GM18499 (cell line): ENCODE results near the gene FOXJ3.
"Not testable (repeated sequence)": the region's sequence is repeated elsewhere in the genome, so short reads cannot be mapped to it uniquely, and the experiment has no call there.

Experiments used
- ATAC-seq: cut with Tn5 transposase; IDR thresholded peaks from one replicate; pipeline ENCODE4 v1.9.1; 2021; ENCODE audit warnings: moderate number of reproducible peaks; ENCODE audit not compliant: insufficient read depth, unreplicated experiment

The FOXJ3 gene

DNA sequence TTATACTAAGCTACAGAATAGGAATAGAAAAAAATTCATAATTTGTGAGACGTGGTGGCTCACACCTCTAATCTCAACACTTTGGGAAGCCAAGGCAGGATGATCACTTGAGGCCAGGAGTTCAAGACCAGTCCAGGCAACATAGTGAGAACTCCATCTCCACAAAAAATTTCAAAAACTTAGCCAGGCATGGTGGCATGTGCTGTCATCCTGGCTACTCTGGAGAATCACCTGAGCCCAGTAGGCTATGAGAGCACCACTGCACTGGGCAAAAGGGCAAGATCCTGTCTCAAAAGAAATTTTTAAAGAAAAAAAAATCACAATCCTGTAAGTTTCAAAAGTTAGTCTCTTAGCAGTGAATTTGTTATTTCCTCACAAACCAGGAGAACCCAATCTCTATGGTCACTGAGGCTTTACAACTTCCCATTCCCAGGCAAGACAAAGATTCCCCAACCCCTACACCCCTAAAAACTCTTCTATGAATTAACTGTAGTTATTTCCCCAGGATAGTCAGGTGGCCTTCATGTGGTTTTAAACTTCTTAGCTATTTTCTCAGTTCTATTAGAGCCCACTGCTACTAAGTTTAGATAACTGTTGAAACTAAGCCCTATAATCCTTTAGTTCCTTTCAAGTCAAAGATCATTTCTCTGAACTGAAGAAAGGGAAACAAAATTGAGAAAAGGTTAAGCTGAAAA is 74.5 kb downstream of the FOXJ3 start:
- no peak for ATAC-seq

DNA sequence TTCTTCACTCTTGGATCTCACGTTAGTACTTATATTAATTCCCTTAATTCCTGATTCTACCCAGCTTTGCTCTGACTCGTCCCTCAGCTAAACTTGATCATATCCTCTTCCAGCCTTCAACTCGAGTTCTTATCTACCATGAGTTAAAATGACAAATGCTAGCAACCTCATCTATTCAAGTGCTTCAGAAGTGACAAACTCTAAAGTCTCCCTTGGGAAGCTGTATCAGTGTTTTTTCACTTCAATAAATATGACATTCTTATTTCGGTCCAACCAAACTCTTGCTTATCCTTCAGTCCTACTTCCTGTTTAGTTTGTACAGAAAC is 75.3 kb downstream of the FOXJ3 start:
- no peak for ATAC-seq

DNA sequence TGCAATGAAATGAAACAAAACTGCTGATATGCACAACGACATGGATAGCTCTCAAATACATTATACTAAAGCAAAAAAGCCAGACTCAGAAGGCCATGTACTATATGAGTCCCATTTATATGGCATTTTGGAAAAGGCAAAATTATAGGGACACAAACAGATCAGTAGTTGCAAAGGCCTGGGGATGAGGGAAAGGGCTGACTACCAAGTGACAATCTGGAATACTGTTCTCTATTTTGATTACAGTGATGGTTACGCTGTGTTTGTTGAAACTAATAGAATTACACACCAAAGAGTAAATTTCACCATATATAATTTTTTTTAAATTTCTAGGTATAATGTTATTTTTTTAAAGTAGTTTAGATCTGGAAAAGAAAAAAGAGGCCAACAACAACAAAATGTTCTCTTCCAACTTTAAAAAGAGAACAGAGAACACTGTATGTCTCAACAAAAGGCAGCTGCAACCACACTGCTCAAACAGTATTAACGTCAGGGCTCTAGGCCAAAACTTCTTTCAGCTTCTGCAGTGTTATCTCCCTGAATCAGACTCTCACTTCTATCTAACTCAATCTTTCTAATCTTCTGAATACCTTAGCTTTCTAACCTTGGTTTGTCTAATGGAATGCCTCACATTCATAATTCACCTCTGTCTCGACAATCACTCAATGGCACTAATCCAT is 75.8 kb downstream of the FOXJ3 start:
- no peak for ATAC-seq

- no peak for ATAC-seq
These were observed 76.8 kb downstream of the FOXJ3 start for GRCh38 chr1:42258218-42258617.

DNA sequence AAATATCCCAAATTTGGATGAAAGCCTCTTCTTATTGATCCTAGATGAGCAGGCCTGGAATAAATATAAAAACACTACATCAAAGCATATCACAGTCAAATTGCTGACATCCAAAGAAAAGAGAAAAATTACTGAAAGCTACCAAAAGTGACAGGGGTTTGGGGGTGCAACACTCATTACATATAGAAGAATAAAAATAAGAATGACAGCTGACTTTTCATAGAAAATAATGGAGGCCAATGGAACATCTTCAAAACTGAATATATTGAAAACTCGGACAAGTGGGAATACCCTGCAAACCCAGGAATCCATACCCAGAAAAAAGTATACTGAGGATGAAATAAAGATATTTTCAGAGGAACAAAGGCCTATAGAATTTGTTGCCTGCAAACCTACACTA is 84.0 kb downstream of the FOXJ3 start:
- no peak for ATAC-seq

DNA sequence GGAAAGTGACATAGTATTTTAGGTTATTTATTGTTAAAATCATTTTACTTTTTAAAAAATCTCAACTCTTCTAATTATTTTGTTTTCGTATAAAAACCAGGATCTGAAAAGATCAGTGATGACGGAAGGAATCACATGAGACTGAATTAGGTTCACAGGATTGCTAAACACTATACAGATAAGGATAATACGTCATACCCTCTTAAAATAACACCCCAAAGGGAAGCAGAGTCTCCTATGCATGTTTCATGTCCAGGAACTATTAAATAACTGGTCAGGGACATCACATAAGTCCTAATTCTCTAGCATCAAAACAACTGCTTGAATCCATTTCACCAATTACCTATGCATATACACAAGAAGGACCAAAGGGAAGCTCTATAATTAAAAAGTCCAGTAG is 84.9 kb downstream of the FOXJ3 start:
- no peak for ATAC-seq

DNA sequence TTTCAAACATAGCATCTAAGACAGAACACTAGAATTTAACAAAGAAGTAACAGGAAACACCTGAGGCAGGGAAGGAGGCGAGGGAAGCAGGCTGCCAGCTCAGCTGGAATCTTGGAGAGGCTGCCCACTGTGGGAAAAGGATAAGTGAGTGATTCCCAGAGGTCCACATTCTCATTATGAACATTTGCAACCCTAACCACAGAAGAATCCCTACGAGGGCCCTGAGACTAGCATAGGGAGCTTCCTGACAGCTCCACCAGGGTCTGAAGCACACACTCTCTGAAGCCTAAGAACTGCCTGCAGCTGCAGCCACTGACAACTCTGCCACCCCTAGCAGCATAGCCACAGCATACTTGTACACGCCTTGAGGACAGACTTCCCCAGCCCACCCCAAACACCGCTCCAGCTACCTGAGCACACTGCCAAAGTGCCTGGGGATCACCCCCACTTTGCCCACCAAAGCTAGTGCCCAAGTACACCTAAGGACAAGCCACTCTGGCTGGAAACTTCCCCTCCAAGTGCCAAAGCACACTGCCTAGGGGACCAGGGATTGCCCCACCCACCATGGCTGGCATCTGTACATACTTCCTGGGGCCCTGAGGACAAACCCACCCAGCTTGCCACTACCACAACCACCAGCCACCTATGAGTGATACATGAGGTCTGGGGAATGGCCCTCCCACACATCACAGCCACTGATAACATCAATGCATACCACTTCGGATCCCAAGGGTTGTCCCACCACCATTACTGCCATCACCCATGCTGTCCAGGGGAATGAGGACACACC is 93.9 kb downstream of the FOXJ3 start:
- ATAC-seq = no peak

DNA sequence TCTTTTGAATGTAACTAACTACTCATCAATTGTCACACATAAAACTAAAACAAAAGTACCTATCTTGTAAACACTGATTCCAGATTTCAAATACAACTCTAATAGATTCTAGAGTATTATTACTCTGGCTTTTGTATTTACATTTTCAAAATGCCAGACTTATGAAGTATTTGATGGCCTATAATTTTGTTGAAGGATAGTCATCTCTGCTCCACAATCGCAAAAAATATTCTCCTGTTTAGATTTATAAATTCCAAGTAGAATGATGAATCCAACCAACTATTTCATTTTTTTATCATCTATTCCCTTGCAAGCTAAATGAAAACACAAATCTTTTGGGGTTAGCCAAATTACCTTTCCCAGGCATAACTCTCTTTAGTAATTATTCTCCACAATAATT is 95.5 kb downstream of the FOXJ3 start:
- no peak for ATAC-seq

DNA sequence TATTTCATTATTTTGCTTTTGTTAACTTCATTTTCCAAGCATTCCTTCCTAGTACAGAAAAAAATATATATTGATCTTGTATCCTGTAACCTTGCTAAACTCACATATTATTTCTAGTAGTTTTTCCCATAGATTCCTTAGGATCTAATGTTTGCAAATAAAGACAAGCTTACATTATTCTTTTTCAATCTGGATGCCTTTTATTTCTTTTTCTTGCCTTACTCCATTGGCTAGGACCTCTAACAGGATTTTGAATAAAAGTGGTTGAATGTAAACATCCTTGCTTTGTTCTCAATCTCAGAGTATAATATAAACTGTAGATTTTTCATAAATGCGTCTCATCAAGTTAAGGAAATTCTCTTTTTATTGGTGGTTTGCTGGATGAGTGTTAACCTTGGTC is 96.0 kb downstream of the FOXJ3 start:
- ATAC-seq = no peak

DNA sequence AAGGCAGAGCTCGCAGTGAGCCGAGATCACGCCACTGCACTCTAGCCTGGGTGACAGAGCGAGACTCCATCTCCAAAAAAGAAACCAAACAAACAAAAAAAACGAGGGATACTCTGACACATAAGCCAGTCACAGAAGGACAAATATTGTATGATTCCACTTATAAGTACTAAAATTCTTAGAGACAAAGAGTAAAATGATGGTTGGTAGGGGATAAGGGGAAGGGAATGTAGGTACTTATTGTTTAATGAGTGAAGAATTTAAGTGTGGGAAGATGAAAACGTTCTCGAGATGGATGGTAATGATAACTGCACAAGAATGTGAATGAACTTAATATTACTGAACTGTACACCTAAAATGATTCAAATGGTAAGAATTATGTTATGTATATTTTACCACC is 103.8 kb downstream of the FOXJ3 start:
- ATAC-seq = no peak

DNA sequence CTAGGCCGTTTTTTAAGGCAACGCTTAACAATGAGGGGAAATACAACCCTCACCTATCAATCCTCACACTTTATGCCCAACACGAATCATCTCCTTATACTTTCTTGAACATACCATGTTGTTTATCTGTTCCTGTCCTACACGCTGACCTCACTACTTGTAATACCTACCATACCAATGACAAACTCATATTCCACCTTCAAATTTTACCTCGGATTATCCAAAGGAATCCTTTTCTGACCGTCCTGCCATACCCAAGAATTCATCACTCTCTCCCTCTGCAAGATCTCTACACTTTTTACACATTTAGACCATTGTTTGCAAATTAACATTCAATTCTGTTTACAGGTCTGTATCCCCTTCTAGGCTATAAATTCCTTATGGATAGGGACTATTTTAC is 106.1 kb downstream of the FOXJ3 start:
- ATAC-seq = no peak

GRCh38 chr1:42223036-42223435 is 112.0 kb downstream of the FOXJ3 start:
- ATAC-seq = no peak

GRCh38 chr1:42221952-42222606 is 113.0 kb downstream of the FOXJ3 start:
- ATAC-seq = no peak

GRCh38 chr1:42221456-42221855 is 113.6 kb downstream of the FOXJ3 start:
- no peak for ATAC-seq

DNA sequence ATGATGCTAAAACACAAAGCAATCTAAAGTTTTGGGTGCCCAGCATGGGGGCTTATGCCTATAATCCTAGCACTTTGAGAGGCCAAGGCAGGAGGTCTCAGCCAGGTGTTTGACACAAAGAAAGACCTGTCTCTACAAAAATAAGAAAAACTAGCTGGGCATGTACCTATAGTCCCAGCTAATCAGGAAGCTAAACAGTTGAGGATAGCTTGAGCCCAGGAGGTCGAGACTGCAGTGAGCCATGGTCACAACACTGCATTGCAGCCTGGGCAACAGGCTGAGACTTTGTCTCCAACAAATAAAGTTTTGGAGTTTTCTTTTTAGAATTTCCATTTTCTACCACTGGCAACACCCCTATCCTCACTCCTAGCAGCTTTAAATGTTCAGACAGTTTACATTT is 115.4 kb downstream of the FOXJ3 start:
- no peak for ATAC-seq

- no peak for ATAC-seq
These were observed 120.6 kb downstream of the FOXJ3 start for GRCh38 chr1:42214447-42214871.

DNA sequence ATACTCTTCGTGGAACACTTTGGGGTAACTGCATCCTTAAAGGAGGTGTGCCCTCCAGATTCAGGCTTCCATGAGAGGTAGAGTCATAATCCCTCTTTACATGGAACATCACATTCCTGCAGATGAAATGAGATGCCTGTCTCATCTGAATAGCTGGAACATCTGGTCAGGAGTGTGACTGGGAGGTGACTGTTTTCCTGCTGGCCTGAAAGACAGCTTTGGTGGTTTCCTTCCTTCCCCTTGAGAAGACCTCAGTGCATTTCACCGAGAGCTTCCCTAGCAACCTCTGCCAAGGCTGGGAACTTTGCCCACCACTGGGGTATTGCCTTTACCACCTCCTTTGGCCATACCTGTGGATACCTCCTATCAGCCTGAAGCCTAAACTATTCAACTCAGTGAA is 123.8 kb downstream of the FOXJ3 start:
- ATAC-seq = no peak

DNA sequence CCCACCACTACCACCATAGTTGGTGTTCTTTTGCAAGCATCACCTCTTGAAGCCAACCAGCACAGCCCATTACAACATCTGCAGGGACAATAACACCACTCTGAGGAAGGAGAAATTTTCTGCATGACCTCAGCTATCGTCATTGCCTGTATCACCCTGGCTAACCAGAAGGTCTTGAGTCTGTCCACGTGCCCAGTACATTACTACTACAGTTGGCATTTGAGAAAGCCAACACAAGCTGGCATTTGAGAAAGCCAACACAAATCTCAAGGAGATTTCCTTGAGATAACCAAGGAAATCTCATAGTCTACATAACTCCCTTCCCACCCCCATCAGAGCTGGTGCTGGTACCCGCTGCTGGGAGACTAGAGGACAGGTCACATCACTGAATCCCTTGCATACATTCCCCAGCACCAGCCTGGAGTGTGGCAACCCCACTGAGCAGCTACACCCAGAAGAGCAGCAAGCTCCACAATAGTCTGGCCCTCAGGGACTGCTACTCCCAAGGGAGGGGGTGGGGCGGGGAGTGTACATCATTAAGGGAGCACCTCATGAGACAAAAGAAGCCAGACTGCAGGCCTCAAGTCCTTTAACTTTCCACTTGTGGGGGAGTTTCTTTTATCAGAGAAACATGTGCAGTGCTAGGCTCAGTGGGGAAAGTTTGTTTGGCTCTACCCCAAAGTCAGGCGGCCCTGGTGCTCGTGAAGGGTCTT is 124.5 kb downstream of the FOXJ3 start:
- no peak for ATAC-seq

DNA sequence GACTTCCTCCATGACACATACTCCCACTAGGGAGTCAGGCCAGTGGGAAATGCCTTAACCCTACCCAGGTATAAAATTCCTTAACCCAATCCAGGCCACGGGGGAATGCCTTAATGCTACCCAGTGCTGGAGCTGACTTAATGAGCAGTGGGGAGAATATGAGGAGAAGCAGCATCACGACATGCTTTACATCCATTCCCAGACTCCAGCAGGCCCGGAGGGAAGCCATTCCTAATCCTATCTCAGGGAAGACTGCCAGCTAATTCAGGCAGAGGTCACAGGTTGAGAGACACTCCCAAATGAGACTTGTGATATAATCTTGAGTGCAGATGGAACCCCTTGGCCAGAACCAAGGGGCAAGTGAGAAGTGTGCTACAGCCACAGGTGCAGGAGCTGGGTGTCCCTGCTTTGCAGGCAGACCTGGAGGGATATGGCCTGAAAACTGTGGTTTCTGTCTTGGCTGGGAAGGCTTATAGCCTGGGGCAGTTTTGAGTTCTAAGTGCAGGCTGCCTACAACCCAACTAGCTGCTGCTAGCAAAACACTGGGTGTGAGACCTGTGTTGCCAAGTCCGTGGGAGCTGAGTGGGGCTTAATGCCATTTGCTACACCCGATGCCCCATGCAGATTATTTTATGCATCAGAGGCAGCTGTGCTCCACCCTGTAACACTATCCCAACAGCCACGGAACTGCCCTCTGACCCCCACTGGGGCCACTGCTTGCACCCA is 125.3 kb downstream of the FOXJ3 start:
- no peak for ATAC-seq

- ATAC-seq = not testable (repeated sequence)
These were observed 128.1 kb downstream of the FOXJ3 start for GRCh38 chr1:42206930-42207329.
